OCI-M1 (cell line): ENCODE results near the gene ADA.

ENCODE experiments used
- DNase-seq: peaks from one replicate; lab custom pipeline; 2025; lab: John Stamatoyannopoulos, UW

The ADA gene

DNA sequence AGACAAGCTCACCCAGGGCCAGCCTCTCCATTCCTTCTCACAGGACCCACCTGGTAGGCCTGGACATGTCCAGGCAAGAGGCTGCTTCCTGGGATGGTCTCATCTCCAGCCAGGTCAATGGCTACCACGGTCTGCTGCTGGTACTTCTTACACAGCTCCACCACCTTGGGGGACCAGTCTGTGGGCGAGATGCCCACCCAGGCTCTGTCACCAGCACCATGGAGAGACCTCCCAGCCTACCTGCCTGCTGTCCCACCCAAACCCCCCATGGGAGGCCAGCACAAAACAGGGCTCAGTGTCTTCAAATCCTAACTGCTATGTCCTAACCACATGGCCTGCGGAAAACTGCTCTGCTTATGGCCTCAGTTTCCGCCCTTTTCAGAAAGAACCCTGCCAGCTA, 27.3 kb downstream of the ADA start:
- no peak for DNase-seq

- no peak for DNase-seq
Measured at GRCh38 chr20:44622501-44623270, 28.8 kb downstream of the ADA start.

DNA sequence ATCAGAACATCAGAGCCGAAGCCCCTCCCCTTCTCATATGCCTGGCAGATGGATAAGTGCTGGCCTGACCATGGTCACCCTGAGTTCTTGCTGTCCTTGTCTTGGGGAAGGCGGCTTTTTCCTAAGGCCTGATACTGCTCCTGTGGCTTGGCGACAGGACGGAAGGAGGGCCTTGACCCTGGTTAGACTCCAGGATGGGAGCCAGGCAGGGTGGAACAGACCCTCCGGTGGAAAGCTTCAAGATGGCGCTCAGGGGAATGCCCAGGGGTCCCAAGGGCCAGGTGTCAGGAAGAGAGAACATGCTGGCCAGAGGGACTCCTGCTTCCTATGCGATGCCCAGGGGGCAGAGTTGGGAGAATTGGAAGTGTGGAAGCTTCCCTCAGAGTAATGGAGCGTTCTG, 29.6 kb downstream of the ADA start:
- DNase-seq: no peak

DNA sequence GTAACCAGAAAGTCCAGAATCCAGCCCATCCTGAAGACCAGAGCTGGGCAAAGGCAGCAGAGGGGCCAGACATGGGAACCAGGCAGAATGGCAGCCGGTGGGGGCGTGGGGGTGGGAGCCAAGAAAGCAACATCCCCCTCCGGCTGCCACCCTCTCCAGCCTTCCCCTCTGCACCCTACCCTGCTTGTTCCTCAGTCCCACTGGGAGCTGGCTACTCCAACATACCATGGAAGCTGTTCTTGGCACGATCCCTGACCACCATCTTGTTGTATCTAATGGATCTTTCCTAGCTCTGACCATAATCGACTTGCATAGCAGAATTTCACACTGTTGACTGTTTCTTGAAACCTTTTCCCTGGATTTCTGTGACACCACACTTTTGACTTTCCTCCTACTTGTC, 30.2 kb downstream of the ADA start:
- DNase-seq: no peak

DNA sequence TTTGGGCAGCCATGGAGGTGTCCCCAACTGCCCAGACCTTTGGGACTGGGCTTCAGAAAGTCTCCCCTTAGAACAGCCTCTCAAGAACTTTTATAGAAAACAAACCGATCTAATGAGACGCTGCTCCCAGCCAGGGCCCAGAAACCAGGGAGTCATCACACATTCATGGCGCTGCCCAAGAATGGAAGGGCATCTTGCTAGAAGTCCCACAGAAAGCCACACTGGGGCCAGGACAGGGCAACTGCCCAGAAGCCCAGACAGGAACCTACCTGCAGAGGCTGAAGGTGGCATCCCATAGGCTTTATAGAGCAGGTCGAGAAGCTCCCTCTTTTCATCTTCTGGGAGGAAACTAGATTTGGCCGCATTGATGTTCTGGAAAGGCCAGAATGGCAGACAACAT, 31.5 kb downstream of the ADA start:
- DNase-seq: no peak

DNA sequence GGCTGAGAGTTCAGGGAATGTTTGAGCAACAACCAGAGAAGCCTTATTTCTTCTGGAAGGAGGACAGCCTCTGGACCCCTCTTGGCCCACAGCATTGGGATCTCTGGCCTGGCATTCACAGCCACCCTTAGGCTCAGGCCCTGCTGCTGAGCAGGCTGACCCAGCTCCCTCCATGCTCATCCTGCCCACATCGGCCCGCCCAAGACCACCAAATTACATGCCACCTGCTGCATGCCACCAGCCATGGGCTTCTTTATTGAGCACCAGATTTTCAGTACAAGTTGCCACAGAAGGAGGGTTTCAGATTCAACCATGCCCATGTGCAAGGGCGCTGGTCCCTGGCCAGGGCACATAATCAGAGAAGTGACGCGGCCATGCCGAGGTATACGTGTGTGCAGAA, 32.2 kb downstream of the ADA start:
- no peak for DNase-seq

- no peak for DNase-seq
Measured at GRCh38 chr20:44618318-44618731, 33.2 kb downstream of the ADA start.

GRCh38 chr20:44616604-44616964, 34.9 kb downstream of the ADA start:
- no peak for DNase-seq

DNA sequence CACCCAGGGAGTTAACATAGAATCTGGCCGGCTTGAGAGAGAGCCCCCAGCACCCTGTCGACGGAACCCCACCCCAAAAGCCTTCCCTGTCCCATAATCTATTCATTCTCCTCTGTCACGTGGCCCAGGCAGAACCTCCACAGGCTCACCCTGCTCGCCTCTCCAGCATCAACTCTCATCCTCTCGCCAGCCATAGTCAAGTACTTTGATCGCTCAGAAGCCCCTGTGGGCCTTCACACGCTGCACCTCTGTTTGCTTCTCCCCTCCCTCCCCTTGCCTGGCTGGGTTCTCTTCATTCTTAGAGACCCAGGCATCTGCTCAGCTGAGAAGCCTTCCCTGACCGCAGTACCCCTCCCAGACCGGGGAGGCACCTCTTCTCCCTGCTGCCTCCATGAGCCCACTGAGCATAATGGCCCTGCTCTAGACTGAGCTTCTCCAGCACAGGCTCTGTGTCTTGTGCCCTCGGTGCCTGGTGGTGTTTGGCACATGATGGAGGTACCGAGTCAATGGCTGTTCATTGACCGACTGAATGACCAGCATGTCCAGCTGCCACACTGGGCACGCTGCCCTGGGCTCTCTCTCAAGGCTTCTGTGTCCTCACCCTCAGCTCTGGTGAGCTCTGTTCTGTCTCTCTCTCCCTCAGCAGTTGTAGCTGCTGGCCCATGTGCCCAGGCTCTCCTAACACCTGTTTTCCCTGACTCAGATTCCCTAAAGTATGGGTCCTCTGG, 35.5 kb downstream of the ADA start:
- no peak for DNase-seq

DNA sequence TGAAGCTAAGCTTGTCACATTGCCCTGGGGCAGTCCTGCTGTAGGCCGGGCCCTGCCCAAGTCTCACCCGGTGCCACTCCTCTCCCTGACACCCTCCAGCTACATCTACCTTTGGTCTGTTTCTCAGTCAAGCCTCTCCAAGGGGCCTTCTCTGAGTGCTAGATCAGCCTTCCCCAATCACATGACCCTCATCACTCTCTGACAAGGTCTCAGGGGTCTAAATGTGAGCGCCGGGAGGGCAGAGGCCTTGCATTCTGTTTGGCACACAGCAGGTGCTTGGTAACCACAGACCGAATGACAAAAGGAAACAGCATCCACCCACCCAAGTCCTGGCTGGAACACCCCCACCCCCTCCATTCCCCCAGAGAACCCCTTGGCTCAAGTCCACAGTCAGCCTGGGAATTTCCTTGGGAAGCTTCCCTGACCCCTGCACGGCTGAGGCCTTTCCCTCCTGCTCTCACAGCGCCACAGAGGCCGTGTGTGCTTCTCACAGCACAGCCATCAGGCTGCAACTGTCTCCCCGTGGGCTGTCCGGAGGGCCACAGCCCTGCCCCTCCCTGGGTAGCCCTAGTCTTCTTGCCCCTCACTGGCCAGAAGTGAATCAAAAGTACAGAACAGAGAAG, 36.2 kb downstream of the ADA start:
- DNase-seq: no peak

- DNase-seq: no peak
Measured at GRCh38 chr20:44614525-44614924, 37.0 kb downstream of the ADA start.

DNA sequence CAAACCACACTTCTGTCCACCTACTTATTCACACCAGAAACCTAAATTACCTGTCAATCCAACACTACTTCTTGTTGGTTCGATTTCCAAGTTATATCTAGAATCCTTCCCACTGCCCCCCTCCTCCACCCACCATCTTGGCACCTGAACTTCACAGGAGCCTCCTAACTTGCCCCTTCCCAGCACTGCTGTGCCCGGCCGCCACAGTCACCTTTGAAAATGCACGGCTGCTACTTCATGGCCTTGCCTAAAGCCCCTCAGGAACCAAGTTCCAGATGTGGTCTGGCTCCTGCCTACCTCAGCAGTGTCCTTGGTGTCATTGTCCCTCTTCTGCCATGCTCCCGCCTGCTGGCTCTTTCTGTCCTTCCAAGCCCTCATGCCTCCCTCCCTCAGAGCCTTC, 37.9 kb downstream of the ADA start:
- DNase-seq: no peak

DNA sequence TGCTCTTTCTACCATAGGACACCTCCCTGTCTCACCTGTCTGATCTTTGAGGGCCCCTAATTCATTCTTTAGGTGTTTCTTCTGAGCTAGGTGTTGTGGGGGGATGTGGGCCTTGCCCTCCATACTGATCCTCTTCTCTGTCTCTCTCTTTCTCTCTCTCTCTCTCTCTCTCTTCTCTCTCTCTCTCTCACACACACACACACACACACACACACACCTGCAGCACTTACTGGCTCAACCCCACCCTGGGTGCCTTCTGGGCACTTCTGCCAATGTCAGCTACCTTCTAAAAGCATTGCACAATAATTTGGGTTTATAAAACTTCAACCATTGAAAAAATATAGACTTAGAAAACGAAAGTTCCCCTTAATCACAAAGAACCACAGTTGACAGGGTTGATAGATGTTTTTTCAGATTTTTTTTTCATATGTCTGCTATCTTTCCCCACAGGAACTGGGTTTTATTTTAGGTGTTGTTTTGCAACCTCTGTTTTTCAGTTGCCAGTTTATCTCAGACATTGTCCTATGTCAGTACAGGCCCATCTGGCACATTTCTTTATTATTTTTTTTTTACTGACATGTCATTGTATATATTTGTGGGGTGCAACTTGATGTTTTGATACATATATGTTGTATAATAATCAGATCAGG, 41.1 kb downstream of the ADA start:
- peak; percentile 83 for DNase-seq

DNA sequence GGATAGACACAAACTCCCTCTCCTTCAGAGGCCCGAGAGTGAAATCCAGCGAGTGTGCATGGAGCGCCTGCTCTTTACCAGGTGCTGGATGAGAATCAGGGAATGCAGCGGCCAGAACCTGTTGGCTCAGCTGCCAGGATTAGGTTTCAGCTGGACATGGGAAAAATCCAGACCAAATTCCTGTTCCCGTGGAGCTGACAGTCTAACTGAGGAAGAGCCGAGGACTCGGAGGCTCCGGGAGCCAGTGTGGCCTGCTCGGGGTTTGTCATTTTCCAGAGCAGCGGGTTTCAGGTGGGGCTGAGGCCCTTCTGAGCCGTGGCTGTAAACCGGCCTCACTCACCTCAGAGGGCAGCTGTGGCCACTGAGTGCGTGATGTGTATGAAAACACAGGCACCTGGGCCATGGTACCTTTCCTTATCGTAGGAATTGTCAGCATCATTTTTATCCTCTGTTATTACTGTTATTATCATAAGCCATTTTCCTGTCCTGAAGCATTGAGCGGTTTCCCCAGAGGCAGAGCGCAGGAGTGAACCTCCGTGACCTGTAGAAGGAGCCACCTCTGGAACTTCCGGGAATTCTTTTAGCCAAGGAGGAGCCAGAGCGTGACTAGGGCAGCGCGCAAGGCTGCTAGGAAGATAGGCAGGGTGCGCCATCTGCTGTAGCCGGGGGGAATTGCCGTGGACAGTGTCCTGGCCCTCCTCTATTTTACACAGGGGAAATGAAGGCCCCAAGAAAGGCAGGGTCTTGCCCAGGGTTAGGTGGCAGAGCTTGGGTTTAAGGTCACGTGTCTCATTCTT, 41.8 kb downstream of the ADA start:
- peak; percentile 92 for DNase-seq

- DNase-seq: no peak
Measured at GRCh38 chr20:44609006-44609515, 42.4 kb downstream of the ADA start.

- no peak for DNase-seq
Measured at GRCh38 chr20:44606725-44607441, 44.6 kb downstream of the ADA start.

DNA sequence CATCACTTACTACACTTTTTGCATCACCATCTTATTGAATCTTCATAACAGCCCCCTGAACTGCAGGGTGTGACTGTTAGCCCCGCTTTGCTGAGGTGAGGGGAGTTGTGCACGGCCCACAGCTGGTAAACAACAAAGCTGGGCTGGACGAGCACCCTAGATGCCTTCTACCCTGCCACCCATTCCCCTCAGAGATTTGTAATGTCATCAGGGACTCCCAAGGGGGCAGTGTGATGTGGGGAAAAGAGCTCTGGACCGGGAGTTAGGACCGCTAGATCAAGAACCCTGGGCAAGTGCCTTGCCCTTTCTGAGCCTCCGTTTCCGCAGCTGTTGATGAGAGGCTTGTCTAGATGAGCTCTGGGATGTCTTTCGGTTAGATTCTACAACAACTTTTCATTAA, 48.2 kb downstream of the ADA start:
- no peak for DNase-seq

DNA sequence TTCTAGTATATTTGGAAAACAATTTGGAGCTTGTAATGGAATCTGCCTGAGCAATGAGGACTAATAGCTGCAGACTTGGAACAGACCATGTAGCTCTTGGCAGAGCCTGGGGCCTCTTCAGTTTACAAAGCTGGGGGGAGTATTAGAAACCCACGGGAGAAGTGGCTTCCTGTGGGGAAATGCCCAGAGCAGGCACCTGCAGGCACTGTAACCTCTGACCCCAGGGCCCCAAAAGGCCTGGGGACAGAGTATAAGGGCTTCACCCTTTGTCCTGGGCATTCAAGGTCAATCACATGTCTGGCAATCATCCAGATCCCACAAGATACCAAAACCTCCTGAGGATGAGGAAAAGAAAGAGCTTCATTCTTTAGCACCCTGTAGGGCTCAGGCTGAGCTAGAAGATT, 49.7 kb downstream of the ADA start:
- peak; percentile 35 for DNase-seq

DNA sequence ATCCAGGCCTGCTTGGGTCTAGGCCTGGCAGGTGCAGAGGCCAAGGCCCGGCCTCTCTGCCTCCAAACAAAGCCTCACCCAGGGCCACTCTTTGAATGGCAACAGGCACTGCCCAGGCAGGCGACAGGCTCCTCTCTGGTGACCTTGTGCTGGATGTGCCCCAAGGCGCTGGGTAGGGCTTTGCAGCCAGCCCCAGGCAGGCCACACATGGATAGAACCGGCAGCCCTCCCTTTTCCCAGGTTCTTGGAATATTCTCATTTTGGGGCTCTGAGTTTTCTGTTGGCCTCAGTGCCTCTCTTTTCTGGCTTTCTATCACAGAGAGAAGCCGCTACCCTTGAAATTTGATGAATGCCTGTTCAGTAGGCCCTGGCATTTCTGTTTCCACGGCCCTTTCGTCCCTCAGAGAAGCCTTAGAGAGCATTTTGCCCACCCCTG, 50.2 kb downstream of the ADA start:
- DNase-seq: no peak

- no peak for DNase-seq
Measured at GRCh38 chr20:44600758-44601201, 50.7 kb downstream of the ADA start.

GRCh38 chr20:44600301-44600700, 51.2 kb downstream of the ADA start:
- no peak for DNase-seq
